Measurements from ENCODE around the gene TNFRSF19. TPM values are rescaled to one million over a fixed set of nuclear protein-coding genes. Genes with fewer than 3 reads are reported as not detected.
A peak's percentile ranks its signal among the peaks of the same experiment; 100 is the strongest.

Gene TNFRSF19
- total and polyA plus RNA-seq, 10 of the 15 experiments (the other 5 are each of a cell fraction or from before 2014, with no cell fraction given) = 16.4 to 46.2 (median 35.4) TPM

DNA sequence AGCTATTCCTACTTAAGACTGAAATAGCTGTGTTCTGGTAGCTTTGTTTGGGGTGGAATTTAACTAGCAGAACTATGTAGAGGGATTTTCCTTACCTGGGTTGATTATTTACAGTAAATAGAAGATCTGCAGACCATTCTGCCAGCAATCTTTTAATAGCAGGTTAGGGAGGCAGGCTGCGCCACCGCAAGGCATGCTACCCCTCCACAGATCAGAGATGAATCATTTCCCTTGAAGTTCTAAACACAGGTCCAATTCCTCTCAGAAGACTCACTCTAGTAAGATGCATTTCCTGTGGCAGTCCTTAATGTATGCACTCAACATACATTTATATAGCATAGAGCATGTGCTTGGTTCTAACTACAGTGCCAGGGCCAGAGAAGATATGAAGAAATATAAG lies 109.0 kb downstream of the TNFRSF19 start:
- Histone ChIP-seq H3K27ac (ENCODE audit: control insufficient read depth, insufficient read depth) (no peak overlapping the region), H2AFZ (ENCODE audit: control insufficient read depth, low read depth, low read length) (no peak overlapping the region), H3K9me3 (replicated peaks; ENCODE audit: control insufficient read depth, insufficient read depth, low read length) (no peaks in the 10 kb centered on the region; the same call in 2 of the 3 replicates), H3K79me2 (ENCODE audit: control insufficient read depth, insufficient read depth, low read length) (no peaks in the 10 kb centered on the region), H3K4me1 (ENCODE audit: control insufficient read depth, insufficient read depth, low read length) (peaks cover 4% of the 10 kb centered on the region; the same call in 1 of the 2 replicates), H3K4me2 (ENCODE audit: control insufficient read depth, insufficient read depth) (no peak overlapping the region), H3K27me3 (replicated peaks in 1 of 2; ENCODE audit: control insufficient read depth in 2 of 2, insufficient read depth in 2 of 2, low read length in 1 of 2) (no peaks in the 10 kb centered on the region), H3K4me3 (no peak overlapping the region), H3K9ac (ENCODE audit: control insufficient read depth, insufficient read depth, low read length) (no peak overlapping the region), H3K36me3 (ENCODE audit: control insufficient read depth in 2 of 2, insufficient read depth in 2 of 2, low read length in 1 of 2) (peaks cover 0 to 3% of the 10 kb centered on the region in 2 experiments; a peak in 1 of 4 replicates), H4K20me1 (ENCODE audit: control insufficient read depth, insufficient read depth) (no peaks in the 10 kb centered on the region)
- ATAC-seq (peak; percentile 59), DNase-seq (ENCODE audit: low read depth, low spot score) (no peak), FAIRE-seq (no peak)
- ChIA-PET POLR2A (interaction anchor here (1.4 kb wide), 1 partner anchor 9 kb away, joined by 9 read pairs; no protein-coding TSS in a partner anchor), RAD21 (ENCODE audit: unreplicated experiment) (no interaction called here), CTCF (no interaction called here), SMC1A (ENCODE audit: uncharacterized antibody, unreplicated experiment) (interaction anchor here (1.0 kb wide), 2 partner anchors 9 to 83 kb away, joined by 3 to 4 read pairs; no protein-coding TSS in a partner anchor)
- 92% methylated on average over 2 of the region's 2 CpGs for WGBS (ENCODE audit: insufficient coverage, insufficient replicate concordance, low lambda C conversion rate, missing lambda C conversion rate)
- intact Hi-C loops (cut with micrococcal nuclease; ENCODE audit: unreplicated experiment) (no loop called here), in situ Hi-C loops (cut with MboI) (no loop called here)
- TF ChIP-seq JUND (IDR thresholded peaks at IDR 0.05; ENCODE audit: low read depth, low read length) (no peak), KAT2A (conservative IDR thresholded peaks at IDR 0.05; ENCODE audit: control insufficient read depth, low read depth, low read length) (no peak), BCL3 (IDR thresholded peaks at IDR 0.05; ENCODE audit: borderline replicate concordance, insufficient read depth, low read depth, low read length, poor library complexity, severe bottlenecking) (no peak), ZNF217 (IDR thresholded peaks at IDR 0.05) (no peak), PAX8 (IDR thresholded peaks at IDR 0.05) (no peak), KDM1A (IDR thresholded peaks at IDR 0.05; ENCODE audit: borderline replicate concordance) (no peak), ZSCAN29 (IDR thresholded peaks at IDR 0.05) (no peak), SMC3 (IDR thresholded peaks at IDR 0.05; ENCODE audit: borderline replicate concordance, low read length) (no peak), USF1 (IDR thresholded peaks at IDR 0.05; ENCODE audit: borderline replicate concordance, extremely low read length, insufficient read depth, low read depth, low read length) (no peak), HDGF (IDR thresholded peaks at IDR 0.05) (no peak), FOXM1 (IDR thresholded peaks at IDR 0.05; ENCODE audit: low read depth, low read length) (no peak), RELA (IDR thresholded peaks at IDR 0.05; ENCODE audit: borderline replicate concordance, partially characterized antibody) (no peak)
- TF ChIP-seq, protein P1, sequence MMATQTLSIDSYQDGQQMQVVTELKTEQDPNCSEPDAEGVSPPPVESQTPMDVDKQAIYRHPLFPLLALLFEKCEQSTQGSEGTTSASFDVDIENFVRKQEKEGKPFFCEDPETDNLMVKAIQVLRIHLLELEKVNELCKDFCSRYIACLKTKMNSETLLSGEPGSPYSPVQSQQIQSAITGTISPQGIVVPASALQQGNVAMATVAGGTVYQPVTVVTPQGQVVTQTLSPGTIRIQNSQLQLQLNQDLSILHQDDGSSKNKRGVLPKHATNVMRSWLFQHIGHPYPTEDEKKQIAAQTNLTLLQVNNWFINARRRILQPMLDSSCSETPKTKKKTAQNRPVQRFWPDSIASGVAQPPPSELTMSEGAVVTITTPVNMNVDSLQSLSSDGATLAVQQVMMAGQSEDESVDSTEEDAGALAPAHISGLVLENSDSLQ (IDR thresholded peaks at IDR 0.05) = no peak
- no TSS peak for BruUV-seq (replicated peaks)

All from GM12878 (cell line).